OCI-LY7 (cell line): ENCODE data around the gene MACROD2. TPM values are rescaled to one million over a fixed set of nuclear protein-coding genes. Genes with fewer than 3 reads are reported as not detected.

ENCODE experiments used
- BruUV-seq: library from RNA; stranded (reverse); fragments of 400-500 nt; replicated peaks from 2 replicates; lab custom pipeline; 2021; lab: Mats Ljungman, UMichigan
- CTCF ChIA-PET: fragments of 300-600 bp; sonication (Branson Sonifier 250); formaldehyde crosslinking; loops from one replicate; lab custom pipeline; 2022; ENCODE audit warnings: antibody characterized with exemption; ENCODE audit not compliant: unreplicated experiment; lab: Charles Lee
- POLR2A ChIA-PET: fragments of 300-600 bp; sonication (Branson Sonifier 250); formaldehyde crosslinking; loops from one replicate; lab custom pipeline; 2022; ENCODE audit warnings: antibody characterized with exemption; lab: Charles Lee
- DNase-seq: peaks from one replicate; pipeline ENCODE4 v3.0.0-alpha.2; 2015; ENCODE audit warnings: low spot score
- H2AFZ ChIP-seq: fragments of 200-600 bp; sonication (generic), shearing (Covaris generic); 2 replicates; pipeline ENCODE4 v1.6.1; 2014; ENCODE audit warnings: mild to moderate bottlenecking, antibody characterized with exemption, low read length, moderate library complexity
- H3K27ac ChIP-seq: fragments of 200-600 bp; sonication (generic); 2 replicates; pipeline ENCODE4 v1.5.1; 2014; ENCODE audit warnings: mixed run types, low read depth, mild to moderate bottlenecking, moderate library complexity, low read length, inconsistent platforms; ENCODE audit not compliant: poor library complexity, severe bottlenecking
- H3K36me3 ChIP-seq: fragments of 200-600 bp; sonication (generic); 2 replicates; pipeline ENCODE4 v1.6.1; 2014; ENCODE audit warnings: mild to moderate bottlenecking, antibody characterized with exemption, low read length, moderate library complexity, mixed read lengths; ENCODE audit not compliant: insufficient read depth
- H3K4me1 ChIP-seq: fragments of 200-600 bp; sonication (generic); 2 replicates; pipeline ENCODE4 v1.5.1; 2014; ENCODE audit warnings: mild to moderate bottlenecking, low read length; ENCODE audit not compliant: insufficient read depth, poor library complexity, severe bottlenecking
- H3K4me2 ChIP-seq: fragments of 200-600 bp; sonication (generic); 2 replicates; pipeline ENCODE4 v1.6.1; 2014; ENCODE audit warnings: mild to moderate bottlenecking, low read length
- H3K4me3 ChIP-seq: fragments of 200-600 bp; sonication (generic); 2 replicates; pipeline ENCODE4 v1.5.1; 2014; ENCODE audit warnings: mild to moderate bottlenecking, low read depth, low read length; ENCODE audit not compliant: poor library complexity, severe bottlenecking
- H3K79me2 ChIP-seq: fragments of 200-600 bp; sonication (generic); 2 replicates; pipeline ENCODE4 v1.6.1; 2016; ENCODE audit warnings: low read depth, mild to moderate bottlenecking, low read length, moderate library complexity, mixed read lengths; ENCODE audit not compliant: insufficient read depth
- H3K9me2 ChIP-seq: fragments of 200-600 bp; sonication (generic); 2 replicates; pipeline ENCODE4 v1.6.1; 2016; ENCODE audit warnings: mild to moderate bottlenecking, low read length, mixed read lengths; ENCODE audit not compliant: insufficient read depth
- H3K9me3 ChIP-seq: fragments of 200-600 bp; sonication (generic); 2 replicates; pipeline ENCODE4 v1.6.1; 2014; ENCODE audit warnings: mild to moderate bottlenecking, mixed run types, low read length, mixed read lengths
- H4K20me1 ChIP-seq: fragments of 200-600 bp; sonication (generic); 2 replicates; pipeline ENCODE4 v1.6.1; 2014; ENCODE audit warnings: mild to moderate bottlenecking, antibody characterized with exemption, low read length, moderate library complexity, mixed read lengths; ENCODE audit not compliant: insufficient read depth
- CTCF ChIP-seq: fragments of 200-600 bp; sonication (generic); conservative IDR thresholded peaks from 2 replicates; pipeline ENCODE4 v1.5.1; 2014; ENCODE audit warnings: mild to moderate bottlenecking, antibody characterized with exemption, low read length, moderate library complexity, mixed read lengths
- EZH2phosphoT487 ChIP-seq: fragments of 200-600 bp; sonication (generic); IDR thresholded peaks from 2 replicates; pipeline ENCODE4 v1.6.1; 2018; ENCODE audit warnings: low read depth, borderline replicate concordance, mild to moderate bottlenecking, mixed run types, antibody characterized with exemption, low read length, moderate library complexity, mixed read lengths
- intact Hi-C: fragments of 100-400 bp; cut with micrococcal nuclease; formaldehyde crosslinking; loops from one replicate; pipeline ENCODE4 v1.10.0; 2022; ENCODE audit not compliant: unreplicated experiment
- total RNA-seq, 2 experiments: library from RNA; depleted of rRNA in 1 of 2; stranded (reverse); fragments of >200 nt in 1 of 2; shearing (Covaris generic) in 1 of 2; gene quantifications; 2 replicates each; pipeline ENCODE4 v1.2.3, GENCODE V29; 2014 to 2022

The MACROD2 gene
- total RNA-seq, 2 experiments from 2014 or later: 0.09 to 4.5 TPM

DNA sequence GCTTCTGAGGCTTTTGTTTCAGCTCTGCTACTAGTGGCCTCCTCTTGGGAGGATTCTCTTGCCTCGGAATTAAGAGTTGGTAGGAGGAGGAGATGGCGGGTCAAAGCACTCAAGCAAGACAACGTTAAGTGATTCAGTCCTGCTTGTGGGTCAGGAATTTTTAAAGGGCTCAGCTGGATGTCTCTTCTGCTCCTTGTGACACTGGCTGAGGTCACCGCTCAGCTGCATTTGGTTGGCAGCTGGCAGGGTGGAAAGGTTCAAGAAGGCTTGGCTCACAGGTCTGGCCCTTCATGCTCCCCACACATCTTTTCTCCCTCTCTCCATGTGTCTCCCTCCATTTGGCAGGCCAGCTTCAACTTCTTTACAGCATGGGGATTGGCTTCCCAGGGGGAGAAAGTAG lies 1936.6 kb downstream of the MACROD2 start:
- TF ChIP-seq EZH2phosphoT487 (no peak), CTCF (no peak)
- POLR2A ChIA-PET: interaction anchor here (0.8 kb wide), 1 partner anchor 10 kb away, joined by 3 read pairs; no protein-coding TSS in a partner anchor
- no TSS peak for BruUV-seq

DNA sequence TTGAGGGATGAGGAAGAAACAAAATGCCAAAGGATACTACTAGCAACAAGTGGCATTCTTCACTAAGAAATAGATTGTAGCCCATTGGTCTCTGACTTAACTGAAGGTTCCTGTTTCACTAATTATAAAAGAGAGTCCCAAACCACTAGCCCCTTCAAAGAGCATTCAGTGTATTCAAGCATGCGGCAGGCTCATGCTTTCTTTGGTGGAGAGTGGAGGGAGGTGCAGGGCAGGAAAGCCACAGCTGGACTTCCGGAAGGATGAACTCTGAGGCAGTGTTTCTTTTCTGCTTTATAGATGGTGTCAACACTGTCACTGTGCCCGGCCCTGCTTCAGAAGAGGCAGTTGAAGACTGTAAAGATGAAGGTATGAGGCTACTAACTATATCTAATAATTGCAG lies 1941.9 kb downstream of the MACROD2 start:
- no peaks in the 10 kb centered on the region for H3K9me3 ChIP-seq
- peak overlapping the region; percentile 69 for H2AFZ ChIP-seq
- no peak for TF ChIP-seq CTCF
- TF ChIP-seq EZH2phosphoT487: no peak
- ChIA-PET CTCF (no interaction called here), POLR2A (no interaction called here)
- H3K9me2 ChIP-seq: no peaks in the 10 kb centered on the region
- no peaks in the 10 kb centered on the region for H3K36me3 ChIP-seq
- H3K4me1 ChIP-seq: peaks cover 13% of the 10 kb centered on the region
- H3K4me2 ChIP-seq: peak overlapping the region; percentile 21
- BruUV-seq: no TSS peak
- DNase-seq: peak; percentile 60
- H3K27ac ChIP-seq: peak overlapping the region; percentile 30
- intact Hi-C loops: loop anchor here (2.0 kb wide), 1 partner anchor 222 kb away; no protein-coding TSS in a partner anchor
- H3K4me3 ChIP-seq: no peak overlapping the region
- no peaks in the 10 kb centered on the region for H4K20me1 ChIP-seq
- no peaks in the 10 kb centered on the region for H3K79me2 ChIP-seq

More for the DNA sequence above, 1936.6 kb downstream of the MACROD2 start:
- Histone ChIP-seq H3K27ac (no peak overlapping the region), H3K36me3 (no peaks in the 10 kb centered on the region), H3K4me3 (no peak overlapping the region), H3K9me2 (no peaks in the 10 kb centered on the region), H4K20me1 (no peaks in the 10 kb centered on the region), H3K9me3 (no peaks in the 10 kb centered on the region), H2AFZ (no peak overlapping the region), H3K4me2 (no peak overlapping the region), H3K79me2 (no peaks in the 10 kb centered on the region), H3K4me1 (peaks cover 5% of the 10 kb centered on the region)
- CTCF ChIA-PET: no interaction called here
- no peak for DNase-seq
- intact Hi-C loops: no loop called here

- Histone ChIP-seq H3K4me1 (peaks cover 13% of the 10 kb centered on the region), H3K9me3 (no peaks in the 10 kb centered on the region), H3K27ac (no peak overlapping the region), H3K4me3 (no peak overlapping the region), H3K4me2 (no peak overlapping the region), H3K9me2 (no peaks in the 10 kb centered on the region), H3K36me3 (no peaks in the 10 kb centered on the region), H3K79me2 (no peaks in the 10 kb centered on the region), H4K20me1 (no peaks in the 10 kb centered on the region), H2AFZ (peak overlapping the region; percentile 35; the same call in 1 of the 2 replicates)
- no peak for TF ChIP-seq CTCF
- intact Hi-C loops: no loop called here
- CTCF ChIA-PET: no interaction called here
- POLR2A ChIA-PET: interaction anchor here (0.6 to 0.7 kb wide), 2 partner anchors 12 to 302 kb away, joined by 3 read pairs; no protein-coding TSS in a partner anchor
- BruUV-seq: no TSS peak
- no peak for DNase-seq
Measured at GRCh38 chr20:15938847-15939246, 1943.5 kb downstream of the MACROD2 start.
